GM19328 (cell line): ENCODE measurements around the gene RPS24.
"Not testable (repeated sequence)": the region's sequence is repeated elsewhere in the genome, so short reads cannot be mapped to it uniquely, and the experiment has no call there.

Experiments
- ATAC-seq: cut with Tn5 transposase; IDR thresholded peaks from one replicate; pipeline ENCODE4 v1.9.1; 2021; ENCODE audit warnings: mild to moderate bottlenecking, moderate library complexity; ENCODE audit not compliant: unreplicated experiment

Gene RPS24

DNA sequence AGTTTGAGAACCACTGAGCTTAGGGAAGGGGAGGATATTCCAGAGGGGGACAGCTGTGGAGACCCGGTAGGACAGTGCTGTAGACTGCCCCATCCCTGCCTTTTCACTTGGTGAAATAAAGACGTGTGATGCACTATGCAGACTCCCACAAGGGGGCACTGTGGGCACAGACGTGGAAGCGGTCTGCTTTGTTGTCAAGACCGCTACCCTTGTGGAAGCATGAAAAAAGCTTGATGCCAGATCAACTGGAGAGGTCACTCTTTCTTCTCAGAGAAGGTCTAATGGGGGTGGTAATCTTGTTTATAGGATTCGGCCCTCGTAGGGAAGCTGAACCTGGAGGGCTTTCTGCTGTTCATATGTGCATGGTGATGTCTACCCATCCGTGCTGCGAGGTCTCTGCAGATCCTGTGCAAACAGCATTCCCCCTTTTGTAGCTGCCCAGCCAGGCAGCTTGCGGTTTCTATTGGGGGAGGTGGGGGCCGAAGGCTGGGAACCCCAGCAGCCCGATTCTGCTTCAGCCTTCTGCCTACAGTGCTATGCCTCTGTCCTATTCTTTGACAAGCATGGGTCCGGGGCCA is 13.7 kb downstream of the RPS24 start:
- no peak for ATAC-seq

- ATAC-seq = no peak
These were observed 16.2 kb downstream of the RPS24 start for GRCh38 chr10:78049851-78050250.

DNA sequence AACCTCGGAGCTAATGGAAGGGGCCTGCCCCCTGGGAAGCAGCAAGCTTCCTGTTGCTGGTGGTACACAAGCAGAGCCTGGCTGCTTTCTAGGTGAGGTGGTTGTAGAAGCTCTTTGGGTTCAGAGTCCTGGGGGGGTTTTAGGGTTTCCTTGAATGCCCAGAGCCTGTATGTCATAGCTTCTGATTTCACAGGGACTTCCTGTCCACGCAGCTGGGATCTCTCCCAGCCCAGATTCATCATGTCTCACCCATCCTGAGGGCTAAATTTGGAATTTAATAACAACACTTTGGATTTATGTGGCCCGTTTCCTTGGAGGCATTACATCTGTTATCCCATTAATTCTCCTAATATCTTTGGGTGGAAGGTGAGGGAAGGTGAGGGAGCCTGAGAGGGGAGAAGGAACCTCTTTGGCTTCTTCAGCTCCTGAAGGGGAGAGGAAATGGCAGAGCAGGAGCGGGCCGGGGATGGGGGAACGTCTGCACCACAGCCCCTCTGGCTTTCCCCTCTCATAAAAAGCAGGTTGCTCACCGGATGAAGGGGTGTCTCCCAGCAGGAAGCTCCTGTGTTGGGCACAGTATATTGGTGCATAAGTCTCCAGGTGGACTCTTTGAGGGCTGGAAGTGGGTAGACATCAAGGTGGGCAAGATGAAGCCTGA is 19.7 kb downstream of the RPS24 start:
- ATAC-seq = no peak

GRCh38 chr10:78058562-78058961 is 24.9 kb downstream of the RPS24 start:
- no peak for ATAC-seq

DNA sequence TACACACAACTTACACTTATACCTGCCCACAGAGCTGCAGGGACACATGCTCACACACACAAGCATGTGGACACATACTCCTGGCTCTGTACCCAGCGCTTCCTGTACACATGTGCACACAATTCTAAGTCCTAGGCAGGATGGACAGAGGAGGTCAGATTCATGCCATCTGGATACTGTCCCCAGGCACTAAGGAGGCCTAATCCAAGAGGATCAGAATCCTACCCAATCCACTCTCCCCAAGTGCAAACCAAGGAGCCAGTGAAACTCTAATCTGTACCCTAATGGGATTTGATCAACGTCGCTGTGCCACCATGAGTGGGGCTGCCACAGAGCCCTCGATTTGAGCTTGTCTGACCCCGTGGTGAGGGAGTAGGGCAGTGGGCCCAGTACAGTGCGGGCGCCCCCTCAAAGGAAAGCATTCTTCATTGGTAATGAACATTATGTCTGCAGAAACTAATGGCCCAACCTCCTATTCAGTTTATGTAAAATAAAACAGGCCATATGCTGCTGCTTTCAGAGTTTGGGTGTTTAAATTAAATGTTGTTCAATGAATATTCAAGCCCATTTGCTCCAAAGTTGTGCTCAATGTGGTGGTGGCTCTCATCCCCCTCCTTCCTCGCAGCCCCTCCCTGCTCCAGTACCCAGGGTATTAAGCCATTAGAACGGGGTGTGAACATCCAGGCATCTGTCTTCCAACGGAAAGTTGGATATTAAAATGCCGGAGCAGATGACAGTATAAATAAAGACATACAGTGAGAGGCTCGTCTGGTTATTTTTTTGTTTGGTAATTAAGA is 26.4 kb downstream of the RPS24 start:
- no peak for ATAC-seq

DNA sequence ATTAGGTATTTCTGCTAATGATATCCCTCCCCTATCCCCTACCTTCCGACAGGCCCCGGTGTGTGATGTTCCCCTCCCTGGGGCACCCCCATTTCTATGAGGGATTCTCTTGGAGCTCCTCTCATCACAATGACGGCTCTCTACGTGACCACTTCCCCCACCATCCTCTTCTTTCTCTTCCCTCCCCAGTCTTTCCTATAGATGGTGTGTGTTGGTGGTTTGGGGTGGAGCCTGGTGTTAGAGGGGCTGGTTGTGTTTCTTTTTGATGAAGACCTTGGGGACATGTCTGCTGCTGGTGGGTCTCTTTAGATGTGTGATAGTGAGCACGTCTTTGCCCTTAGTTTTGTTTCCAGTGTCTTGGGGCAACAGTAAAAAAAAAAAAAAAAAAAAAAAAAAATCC is 28.6 kb downstream of the RPS24 start:
- ATAC-seq = no peak

DNA sequence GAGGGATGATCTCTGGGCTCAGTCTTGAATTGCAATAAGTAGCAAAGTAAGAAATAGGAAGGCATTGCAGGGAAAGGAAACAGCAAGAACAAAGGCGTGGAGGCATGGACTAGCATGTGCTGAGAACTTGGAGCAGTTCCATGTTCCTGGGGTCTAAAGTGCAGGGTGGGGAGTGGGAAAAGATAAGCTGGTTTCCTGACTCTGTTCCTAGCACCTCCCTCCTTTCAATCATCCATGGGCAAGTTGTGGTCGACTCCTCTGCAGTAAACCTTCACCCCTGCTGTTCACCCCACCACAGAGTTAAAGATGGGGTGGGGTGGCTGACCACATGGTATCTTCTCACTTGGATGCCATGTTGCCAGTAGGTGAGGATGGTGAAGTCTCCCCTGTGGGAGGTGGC is 29.6 kb downstream of the RPS24 start:
- no peak for ATAC-seq

DNA sequence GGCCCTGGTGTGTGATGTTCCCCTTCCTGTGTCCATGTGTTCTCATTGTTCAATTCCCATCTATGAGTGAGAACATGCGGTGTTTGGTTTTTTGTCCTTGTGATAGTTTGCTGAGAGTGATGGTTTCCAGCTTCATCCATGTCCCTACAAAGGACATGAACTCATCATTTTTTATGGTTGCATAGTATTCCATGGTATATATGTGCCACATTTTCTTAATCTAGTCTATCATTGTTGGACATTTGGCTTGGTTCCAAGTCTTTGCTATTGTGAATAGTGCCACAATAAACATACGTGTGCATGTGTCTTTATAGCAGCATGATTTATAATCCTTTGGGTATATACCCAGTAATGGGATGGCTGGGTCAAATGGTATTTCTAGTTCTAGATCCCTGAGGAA is 31.3 kb downstream of the RPS24 start:
- not testable (repeated sequence) for ATAC-seq

- no peak for ATAC-seq
These were observed 31.9 kb downstream of the RPS24 start for GRCh38 chr10:78065611-78066010.

DNA sequence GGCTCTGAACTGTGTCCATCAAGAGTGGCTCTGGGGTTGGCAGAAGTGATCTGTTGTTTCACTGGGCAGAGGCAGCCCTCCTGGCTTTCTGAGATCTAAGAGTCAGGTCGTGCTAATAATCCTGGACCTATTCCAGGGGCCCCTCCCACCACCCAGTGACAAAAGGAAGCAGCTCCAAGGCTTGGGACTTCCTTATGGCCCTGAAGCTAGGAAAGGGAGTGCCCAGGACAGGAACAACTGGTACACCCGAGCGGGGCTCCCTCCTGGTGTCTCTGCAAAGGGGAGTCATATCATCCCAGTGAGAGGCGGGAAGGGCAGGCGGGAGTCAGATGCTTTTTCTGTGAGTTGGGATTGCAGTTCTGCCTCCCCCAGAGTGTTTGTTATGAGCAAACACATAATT is 32.3 kb downstream of the RPS24 start:
- no peak for ATAC-seq

DNA sequence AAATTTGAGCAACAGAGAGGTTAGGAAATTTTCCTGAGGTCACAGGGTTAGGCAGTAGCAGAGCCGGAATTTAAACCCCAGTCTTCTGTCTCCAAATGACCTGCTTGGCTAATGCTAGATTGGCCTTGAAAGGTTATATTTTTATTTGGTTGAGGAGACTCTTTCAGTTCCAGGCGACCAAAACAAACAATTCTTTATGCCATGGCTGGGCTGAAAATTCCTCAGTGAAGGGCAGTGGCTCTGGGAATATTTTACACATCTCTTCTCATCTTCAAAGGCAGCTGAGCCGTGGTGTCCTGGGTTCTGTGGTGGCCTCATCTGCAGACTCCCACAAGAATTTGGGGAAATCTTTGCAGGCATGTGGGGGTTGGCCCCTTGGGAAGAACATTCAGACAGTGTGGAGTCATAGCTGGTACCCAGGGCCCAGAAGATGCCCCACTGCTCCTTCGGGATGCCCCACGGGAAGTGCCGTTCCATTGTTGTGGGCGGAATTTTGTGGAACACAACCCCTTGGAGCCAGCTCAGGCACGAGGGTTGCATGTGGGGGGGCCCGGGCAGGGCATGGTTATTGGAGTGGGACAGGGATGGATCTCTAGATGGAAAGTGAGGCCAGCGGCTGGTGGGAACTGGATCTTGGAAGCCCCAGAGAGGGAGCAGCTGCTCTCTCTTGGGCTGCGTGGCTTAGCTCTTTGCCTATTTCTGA is 33.2 kb downstream of the RPS24 start:
- no peak for ATAC-seq

- no peak for ATAC-seq
These were observed 35.5 kb downstream of the RPS24 start for GRCh38 chr10:78069151-78069550.

GRCh38 chr10:78070064-78070463 is 36.4 kb downstream of the RPS24 start:
- not testable (repeated sequence) for ATAC-seq

DNA sequence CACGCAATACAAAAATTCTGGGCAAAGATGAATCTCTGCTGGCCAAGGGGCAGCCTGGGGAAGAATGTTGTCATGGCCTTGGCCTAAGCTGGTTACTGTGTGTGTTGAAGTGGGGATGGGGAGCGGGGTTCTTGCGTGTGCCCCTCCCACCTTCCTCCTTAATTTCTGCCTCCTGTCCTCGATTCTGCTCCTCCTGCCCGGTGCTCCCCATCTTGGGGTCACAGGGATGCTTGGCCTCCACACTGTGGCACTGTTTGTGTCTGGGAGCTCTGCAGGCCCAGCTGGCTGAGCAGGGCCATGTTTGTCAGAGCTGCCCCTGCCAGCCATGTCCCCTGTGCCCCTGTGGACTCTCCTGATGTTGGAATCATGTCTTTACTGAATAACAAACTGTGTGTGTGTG is 37.1 kb downstream of the RPS24 start:
- no peak for ATAC-seq

DNA sequence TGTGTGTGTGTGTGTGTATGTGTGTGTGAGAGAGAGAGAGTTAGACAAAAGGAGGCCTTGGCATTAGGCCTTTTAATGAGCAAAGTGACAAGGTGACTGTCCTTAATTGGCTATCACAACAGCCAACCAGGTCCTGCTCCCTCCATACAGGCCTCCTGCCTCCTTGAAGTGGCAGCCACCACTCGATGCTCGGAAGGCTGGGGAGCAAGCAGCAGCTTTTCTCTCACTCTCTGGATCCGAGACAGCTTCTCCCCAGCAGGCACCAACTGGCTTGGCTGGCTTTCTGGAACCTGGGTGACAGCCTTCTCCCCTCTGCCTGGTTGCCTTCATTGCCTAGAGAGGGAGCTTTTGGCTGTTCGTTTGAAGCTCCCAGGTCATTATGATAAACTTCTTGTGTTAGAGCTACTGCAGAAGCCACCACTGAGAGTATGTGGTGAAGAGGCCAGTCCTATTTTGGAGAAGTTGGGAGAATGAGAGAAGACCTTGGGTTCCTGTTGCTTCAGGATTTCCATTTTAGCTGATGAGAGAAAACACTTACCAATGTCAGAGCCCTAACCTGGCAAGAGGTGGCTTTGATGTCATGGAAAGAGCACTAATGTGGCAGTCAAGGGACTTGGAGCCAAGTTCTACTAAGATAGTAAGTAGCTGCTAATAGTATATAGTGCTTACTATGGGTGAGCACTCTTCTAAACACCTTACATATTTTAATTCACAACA is 37.6 kb downstream of the RPS24 start:
- ATAC-seq = no peak

DNA sequence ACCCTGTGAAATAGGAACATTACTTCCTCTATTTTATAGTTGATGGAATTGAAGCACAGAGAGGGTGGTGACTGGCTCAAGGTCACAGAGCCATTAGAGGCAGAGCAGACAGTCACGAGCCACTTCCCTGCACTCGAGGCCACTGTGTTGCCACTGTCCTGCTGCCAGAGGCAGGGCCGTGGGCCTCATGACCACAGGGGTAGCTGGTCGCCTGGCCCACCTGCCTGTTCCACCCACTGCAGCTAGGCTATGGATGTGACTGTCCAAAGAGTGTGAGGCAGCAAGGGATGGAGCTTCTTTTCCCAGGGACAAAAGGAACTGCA is 38.2 kb downstream of the RPS24 start:
- ATAC-seq = no peak

- no peak for ATAC-seq
These were observed 38.8 kb downstream of the RPS24 start for GRCh38 chr10:78072504-78072903.

DNA sequence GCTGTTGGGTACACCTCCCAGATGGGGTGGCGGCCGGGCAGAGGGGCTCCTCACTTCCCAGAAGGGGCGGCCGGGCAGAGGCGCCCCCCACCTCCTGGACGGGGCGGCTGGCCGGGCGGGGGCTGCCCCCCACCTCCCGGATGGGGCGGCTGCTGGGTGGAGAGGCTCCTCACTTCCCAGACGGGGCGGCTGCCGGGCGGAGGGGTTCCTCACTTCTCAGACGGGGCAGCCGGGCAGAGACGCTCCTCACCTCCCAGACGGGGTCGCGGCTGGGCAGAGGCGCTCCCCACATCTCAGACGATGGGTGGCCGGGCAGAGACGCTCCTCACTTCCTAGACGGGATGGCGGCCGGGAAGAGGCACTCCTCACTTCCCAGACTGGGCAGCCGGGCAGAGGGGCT is 42.1 kb downstream of the RPS24 start:
- not testable (repeated sequence) for ATAC-seq

GRCh38 chr10:78078539-78079330 is 45.1 kb downstream of the RPS24 start:
- no peak for ATAC-seq

- no peak for ATAC-seq
These were observed 45.7 kb downstream of the RPS24 start for GRCh38 chr10:78079411-78079810.
